GM12874 (cell line): Measurements from ENCODE around the gene ZDHHC7.

Experiments
- TF ChIP-seq, protein P1 (sequence below): IDR thresholded peaks from 2 replicates; pipeline ENCODE4 v1.5.1; 2011; ENCODE audit warnings: low read depth, mild to moderate bottlenecking, control low read depth, low read length, moderate library complexity; ENCODE audit not compliant: insufficient read depth

The ZDHHC7 gene

GRCh38 chr16:85040685-85041084 lies 29.4 kb upstream of the ZDHHC7 start:
- TF ChIP-seq, protein P1, sequence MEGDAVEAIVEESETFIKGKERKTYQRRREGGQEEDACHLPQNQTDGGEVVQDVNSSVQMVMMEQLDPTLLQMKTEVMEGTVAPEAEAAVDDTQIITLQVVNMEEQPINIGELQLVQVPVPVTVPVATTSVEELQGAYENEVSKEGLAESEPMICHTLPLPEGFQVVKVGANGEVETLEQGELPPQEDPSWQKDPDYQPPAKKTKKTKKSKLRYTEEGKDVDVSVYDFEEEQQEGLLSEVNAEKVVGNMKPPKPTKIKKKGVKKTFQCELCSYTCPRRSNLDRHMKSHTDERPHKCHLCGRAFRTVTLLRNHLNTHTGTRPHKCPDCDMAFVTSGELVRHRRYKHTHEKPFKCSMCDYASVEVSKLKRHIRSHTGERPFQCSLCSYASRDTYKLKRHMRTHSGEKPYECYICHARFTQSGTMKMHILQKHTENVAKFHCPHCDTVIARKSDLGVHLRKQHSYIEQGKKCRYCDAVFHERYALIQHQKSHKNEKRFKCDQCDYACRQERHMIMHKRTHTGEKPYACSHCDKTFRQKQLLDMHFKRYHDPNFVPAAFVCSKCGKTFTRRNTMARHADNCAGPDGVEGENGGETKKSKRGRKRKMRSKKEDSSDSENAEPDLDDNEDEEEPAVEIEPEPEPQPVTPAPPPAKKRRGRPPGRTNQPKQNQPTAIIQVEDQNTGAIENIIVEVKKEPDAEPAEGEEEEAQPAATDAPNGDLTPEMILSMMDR = no peak

- TF ChIP-seq, protein P1 = no peak
These were observed 26.4 kb upstream of the ZDHHC7 start for GRCh38 chr16:85037721-85038120.

- TF ChIP-seq, protein P1 = no peak
These were observed 25.7 kb upstream of the ZDHHC7 start for GRCh38 chr16:85037050-85037410.

GRCh38 chr16:85036236-85037049 lies 25.1 kb upstream of the ZDHHC7 start:
- TF ChIP-seq, protein P1 = no peak

DNA sequence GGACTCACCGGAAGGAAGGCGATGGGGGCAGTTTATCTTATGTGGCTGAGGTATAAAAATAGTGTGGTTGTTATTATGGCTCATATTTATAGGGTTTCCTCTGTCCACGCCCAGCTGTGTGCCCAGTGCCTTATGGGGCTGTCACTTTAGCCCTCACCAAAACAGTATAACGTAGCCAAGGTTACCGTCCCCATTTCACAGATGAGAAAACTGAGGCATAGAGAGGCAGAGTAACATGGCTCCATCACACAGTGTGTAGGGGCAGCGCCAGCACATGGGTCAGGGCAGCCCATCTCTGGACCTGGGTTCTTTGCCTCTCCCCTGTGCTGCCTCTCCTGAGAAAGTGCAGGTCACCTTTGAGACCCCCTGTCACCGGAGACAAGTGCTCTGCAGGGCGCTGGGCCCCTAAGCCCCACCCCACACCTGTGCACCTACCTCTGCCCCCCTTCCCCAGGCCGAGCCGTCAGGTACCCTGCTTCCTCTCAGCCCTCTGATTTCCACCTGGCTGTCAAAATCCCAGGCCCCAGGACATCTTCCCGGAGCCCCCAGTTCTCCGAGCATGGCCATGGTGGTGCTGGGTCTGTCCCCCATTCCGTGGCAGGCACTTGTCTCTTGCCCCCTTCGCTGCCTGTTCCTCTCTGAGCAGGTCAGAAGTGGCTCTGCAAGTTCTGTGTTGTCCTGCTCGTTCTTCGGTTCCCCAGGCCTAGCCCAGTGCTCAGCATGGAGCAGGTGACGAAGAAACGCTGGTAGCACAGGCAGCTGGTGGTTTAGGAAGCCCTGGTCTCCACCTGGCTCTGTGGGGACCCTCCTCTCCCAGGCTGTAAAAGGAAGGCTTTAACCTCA lies 23.5 kb upstream of the ZDHHC7 start:
- TF ChIP-seq, protein P1 = no peak

DNA sequence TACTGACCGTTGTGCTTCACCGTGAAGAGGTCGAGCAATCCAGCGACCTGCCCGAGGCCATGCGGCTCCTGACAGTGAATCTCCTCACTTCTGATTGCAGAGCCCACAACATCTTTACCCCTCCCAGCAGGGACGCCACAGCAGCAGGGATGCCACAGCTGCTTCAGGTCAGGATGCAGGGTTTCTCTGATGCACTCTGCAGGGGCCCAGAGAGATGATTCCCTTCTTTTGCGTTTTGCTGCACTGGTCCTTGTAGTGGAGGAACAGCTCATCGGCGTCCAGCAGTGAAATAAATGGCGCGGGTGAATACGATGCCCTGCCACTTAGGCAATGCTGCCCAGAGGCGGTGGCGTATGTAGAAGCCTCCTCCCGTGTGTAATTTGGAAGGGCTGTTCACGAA lies 21.8 kb upstream of the ZDHHC7 start:
- TF ChIP-seq, protein P1 = no peak

- TF ChIP-seq, protein P1 = no peak
These were observed 20.1 kb upstream of the ZDHHC7 start for GRCh38 chr16:85031451-85031850.
